Retinal pigment epithelial cell (primary cell): ENCODE results near the gene KIF7.
"Not testable (repeated sequence)": the region's sequence is repeated elsewhere in the genome, so short reads cannot be mapped to it uniquely, and the experiment has no call there.

Experiments used
- DNase-seq: peaks from one replicate; pipeline ENCODE4 v3.0.0-alpha.2; 2010; ENCODE audit warnings: low read depth
- H3K4me3 ChIP-seq: 2 replicates; pipeline ENCODE4 v1.5.1; 2011; ENCODE audit warnings: mild to moderate bottlenecking, low read length, control low read depth, moderate library complexity
- TF ChIP-seq, protein P1 (sequence below): conservative IDR thresholded peaks from 2 replicates; pipeline ENCODE4 v1.5.1; 2011; ENCODE audit warnings: low read depth, low read length, control low read depth, inconsistent platforms

The KIF7 gene

DNA sequence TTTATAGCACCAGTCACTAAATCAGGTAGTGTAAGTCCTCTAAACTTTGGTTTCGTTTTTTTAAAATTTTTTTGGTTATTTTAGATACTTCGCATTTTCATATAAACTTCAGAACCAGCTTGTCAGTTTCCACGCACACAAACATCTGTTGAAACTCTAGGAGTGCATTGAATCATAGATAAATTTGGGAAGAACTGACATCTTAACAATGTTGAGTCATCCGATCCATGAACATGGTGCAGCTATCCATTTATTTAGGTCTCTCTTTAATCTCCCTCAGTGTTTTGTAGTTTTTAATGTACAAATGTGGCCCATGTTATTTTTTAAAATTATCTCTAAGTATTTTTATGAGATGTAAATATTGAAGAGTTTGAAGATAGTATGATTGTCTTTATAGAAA lies 62.2 kb downstream of the KIF7 start:
- H3K4me3 ChIP-seq = no peak overlapping the region
- TF ChIP-seq, protein P1, sequence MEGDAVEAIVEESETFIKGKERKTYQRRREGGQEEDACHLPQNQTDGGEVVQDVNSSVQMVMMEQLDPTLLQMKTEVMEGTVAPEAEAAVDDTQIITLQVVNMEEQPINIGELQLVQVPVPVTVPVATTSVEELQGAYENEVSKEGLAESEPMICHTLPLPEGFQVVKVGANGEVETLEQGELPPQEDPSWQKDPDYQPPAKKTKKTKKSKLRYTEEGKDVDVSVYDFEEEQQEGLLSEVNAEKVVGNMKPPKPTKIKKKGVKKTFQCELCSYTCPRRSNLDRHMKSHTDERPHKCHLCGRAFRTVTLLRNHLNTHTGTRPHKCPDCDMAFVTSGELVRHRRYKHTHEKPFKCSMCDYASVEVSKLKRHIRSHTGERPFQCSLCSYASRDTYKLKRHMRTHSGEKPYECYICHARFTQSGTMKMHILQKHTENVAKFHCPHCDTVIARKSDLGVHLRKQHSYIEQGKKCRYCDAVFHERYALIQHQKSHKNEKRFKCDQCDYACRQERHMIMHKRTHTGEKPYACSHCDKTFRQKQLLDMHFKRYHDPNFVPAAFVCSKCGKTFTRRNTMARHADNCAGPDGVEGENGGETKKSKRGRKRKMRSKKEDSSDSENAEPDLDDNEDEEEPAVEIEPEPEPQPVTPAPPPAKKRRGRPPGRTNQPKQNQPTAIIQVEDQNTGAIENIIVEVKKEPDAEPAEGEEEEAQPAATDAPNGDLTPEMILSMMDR = no peak
- DNase-seq = no peak

DNA sequence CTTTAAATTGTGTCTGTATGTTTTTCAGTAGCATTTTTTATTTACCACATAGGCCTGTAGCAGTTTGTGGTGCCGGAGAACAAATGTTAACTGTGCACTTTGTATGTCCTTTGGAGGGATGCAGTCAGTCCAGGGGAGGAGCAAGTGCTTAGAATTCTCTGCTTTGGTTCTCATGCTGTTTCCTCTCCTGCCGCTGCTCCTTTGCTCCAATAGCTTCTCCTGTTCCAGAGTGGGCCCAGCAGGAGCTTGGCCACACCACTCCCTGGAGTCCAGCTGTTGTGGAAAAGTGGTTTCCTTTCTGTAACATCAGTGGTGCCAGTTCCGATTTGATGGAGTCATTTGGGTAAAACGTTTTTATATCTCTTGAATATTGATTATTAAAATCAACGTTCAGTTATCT lies 63.4 kb downstream of the KIF7 start:
- H3K4me3 ChIP-seq = no peak overlapping the region
- DNase-seq = no peak
- TF ChIP-seq, protein P1 = no peak

DNA sequence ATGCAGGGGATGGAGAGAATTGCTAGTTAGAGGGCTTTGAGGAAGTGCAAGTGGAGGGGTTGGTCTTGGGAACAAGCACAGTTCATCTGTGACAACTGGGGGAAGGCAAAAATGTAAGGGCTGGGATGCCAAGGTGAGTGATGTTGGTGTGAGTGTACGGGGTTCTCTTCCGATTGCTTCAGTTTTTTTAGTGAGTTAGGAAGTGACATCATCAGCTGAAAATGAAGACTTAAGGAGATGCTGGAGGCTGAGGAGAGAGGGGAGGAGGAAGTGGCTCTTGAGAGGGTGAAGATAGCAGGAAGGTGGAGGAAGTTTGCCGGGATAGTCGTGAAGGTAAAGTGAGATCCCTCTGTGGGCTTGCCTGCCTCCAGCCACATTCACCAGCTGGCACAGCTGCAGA lies 67.3 kb downstream of the KIF7 start:
- TF ChIP-seq, protein P1 = no peak
- DNase-seq = no peak
- no peak overlapping the region for H3K4me3 ChIP-seq

DNA sequence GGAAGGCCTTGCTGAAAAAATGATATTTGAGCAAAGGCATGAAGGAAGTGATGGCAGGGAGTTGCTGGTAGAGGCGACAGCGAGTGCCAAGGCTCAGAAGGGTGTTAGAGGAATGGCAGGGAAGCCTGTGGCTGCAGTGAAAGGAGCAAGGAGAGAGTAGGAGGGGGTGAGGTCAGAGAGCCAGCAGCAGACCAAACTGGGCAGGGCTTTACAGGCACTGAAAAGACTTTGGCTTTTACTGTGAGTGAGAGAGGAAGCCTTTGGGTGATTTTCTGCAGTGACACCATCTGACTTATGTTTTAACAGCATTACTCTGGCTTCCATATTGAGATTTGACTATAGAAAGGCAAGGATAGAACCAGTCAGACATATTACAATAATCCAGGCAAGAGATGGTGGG lies 68.6 kb downstream of the KIF7 start:
- H3K4me3 ChIP-seq = no peak overlapping the region
- TF ChIP-seq, protein P1 = no peak
- DNase-seq = no peak

DNA sequence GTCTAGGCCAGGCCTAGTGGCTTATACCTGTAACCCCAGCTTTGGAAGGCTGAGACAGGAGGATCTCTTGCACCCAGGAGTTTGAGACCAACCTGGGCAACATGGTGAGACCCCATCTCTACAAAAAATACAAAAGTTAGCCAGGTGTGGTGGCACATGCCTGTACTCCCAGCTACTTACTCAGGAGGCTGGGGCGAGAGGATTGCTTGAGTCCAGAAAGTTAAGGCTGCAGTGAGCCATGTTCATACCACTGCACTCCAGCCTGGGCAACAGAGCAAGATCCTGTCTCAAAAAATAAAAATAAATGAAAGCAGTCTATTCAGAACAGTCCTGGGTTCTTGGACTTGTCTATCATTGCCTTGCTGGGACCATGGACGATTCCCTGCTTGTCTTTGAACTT lies 74.5 kb downstream of the KIF7 start:
- not testable (repeated sequence) for DNase-seq, H3K4me3 ChIP-seq

DNA sequence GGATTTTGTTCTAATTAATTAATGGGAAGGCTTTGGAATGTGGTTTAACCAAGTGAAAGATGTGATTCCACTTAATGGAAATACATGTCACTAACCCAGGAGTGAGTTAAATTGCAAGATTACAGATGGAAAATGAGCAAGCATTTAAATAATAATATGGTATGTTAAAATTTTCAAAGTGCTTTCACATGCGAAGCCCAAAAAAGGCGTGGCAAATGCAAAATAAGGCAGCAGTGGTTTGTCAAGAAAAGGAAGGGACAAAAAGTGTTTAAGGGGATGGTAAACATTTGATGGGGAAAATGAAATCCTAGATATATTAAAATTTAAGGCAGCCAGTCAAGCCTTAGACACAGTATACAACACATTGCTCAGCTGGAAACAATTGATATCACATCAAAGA lies 77.1 kb downstream of the KIF7 start:
- peak overlapping the region; percentile 38 for H3K4me3 ChIP-seq
- TF ChIP-seq, protein P1 = no peak
- no peak for DNase-seq
